ENCODE measurements around the gene FNBP1. TPM values are rescaled to one million over a fixed set of nuclear protein-coding genes. Genes with fewer than 3 reads are reported as not detected.

FNBP1 gene
- total and polyA plus RNA-seq, 7 experiments from 2014 or later: 138 to 207 (median 166) TPM

GRCh38 chr9:130053109-130053503, 10.1 kb upstream of the FNBP1 start:
- Histone ChIP-seq H3K36me3 (ENCODE audit: control insufficient read depth in 2 of 3, insufficient read depth in 3 of 3, low read length in 3 of 3) (peaks cover 0 to 8% (median 0%) of the 10 kb centered on the region in 3 experiments), H3K4me1 (ENCODE audit: control insufficient read depth in 2 of 2, insufficient read depth in 2 of 2, low read length in 2 of 2) (peaks cover 13% of the 10 kb centered on the region in 2 donors), H3K9me3 (ENCODE audit: control insufficient read depth in 2 of 3, low read length in 3 of 3) (no peaks in the 10 kb centered on the region), H3K27me3 (ENCODE audit: control insufficient read depth in 2 of 2, insufficient read depth in 2 of 2, low read length in 2 of 2) (no peaks in the 10 kb centered on the region), H3K4me3 (ENCODE audit: low read length) (peak overlapping the region; percentile 92), H3K27ac (ENCODE audit: low read depth, low read length) (peak overlapping the region; percentile 96)
- H3K9me3 Mint-ChIP-seq: no peaks in the 10 kb centered on the region
- H3K36me3 Mint-ChIP-seq: peaks cover 0 to 2% (median 2%) of the 10 kb centered on the region in 5 donors
- H3K4me1 Mint-ChIP-seq: peaks cover 6 to 39% (median 27%) of the 10 kb centered on the region in 7 donors
- peak overlapping the region; percentile 69 to 95 (median 90) for H3K27ac Mint-ChIP-seq
- ChIA-PET POLR2A (interaction anchor here (0.6 to 2.1 kb wide), 17 partner anchors 10 to 411 kb away, joined by 3 to 25 read pairs (median 4); partner anchors contain the start of genes ASB6, C9orf78, FNBP1 and USP20), CTCF (interaction anchor here (0.6 to 1.8 kb wide), 3 partner anchors 13 to 164 kb away, joined by 3 to 4 read pairs (median 3); no protein-coding TSS in a partner anchor)
- intact Hi-C loops (cut with micrococcal nuclease): loop anchor here (1.0 to 2.0 kb wide), 4 partner anchors 8 to 229 kb away; partner anchors contain the start of genes FNBP1 (in 1 of the 2) and TOR1A (in 1 of the 2)
- no peaks in the 10 kb centered on the region for H3K27me3 Mint-ChIP-seq
- ATAC-seq: no peak
- peak overlapping the region; percentile 90 to 96 (median 94) for H3K4me3 Mint-ChIP-seq
- no peak for DNase-seq

DNA sequence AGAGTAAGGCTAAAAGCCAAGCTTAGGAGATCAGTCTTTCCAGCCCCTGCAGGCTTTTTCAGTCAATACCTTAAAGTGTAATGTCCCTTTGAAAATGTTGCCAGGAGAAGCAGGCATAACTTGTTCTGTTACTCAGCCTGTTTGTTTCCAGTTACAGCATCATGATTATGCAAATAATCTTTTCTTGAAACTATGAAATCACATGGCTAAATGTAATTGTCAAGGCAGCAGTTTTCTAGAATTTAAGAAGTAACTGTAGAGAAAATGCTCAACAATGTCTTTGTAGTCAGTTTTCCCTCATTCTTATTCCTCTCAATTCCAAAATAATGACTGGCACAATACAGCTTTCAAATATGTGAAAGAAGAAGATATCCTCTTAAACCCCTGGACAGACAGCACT, 8.9 kb upstream of the FNBP1 start:
- H3K4me1 Mint-ChIP-seq: peaks cover 6 to 35% (median 24%) of the 10 kb centered on the region in 7 donors
- H3K4me3 Mint-ChIP-seq: peak overlapping the region in 9 of 10 donors; percentile 37 to 94 (median 66)
- Histone ChIP-seq H3K9me3 (ENCODE audit: control insufficient read depth in 2 of 3, low read length in 3 of 3) (no peaks in the 10 kb centered on the region), H3K36me3 (ENCODE audit: control insufficient read depth in 2 of 3, insufficient read depth in 3 of 3, low read length in 3 of 3) (peaks cover 0 to 8% (median 0%) of the 10 kb centered on the region in 3 experiments), H3K4me3 (ENCODE audit: low read length) (no peak overlapping the region), H3K27ac (ENCODE audit: low read depth, low read length) (no peak overlapping the region), H3K4me1 (ENCODE audit: control insufficient read depth in 2 of 2, insufficient read depth in 2 of 2, low read length in 2 of 2) (peaks cover 13% of the 10 kb centered on the region in 2 donors), H3K27me3 (ENCODE audit: control insufficient read depth in 2 of 2, insufficient read depth in 2 of 2, low read length in 2 of 2) (no peaks in the 10 kb centered on the region)
- intact Hi-C loops (cut with micrococcal nuclease): loop anchor here in 1 of 2 donors (2.0 kb wide), 1 partner anchor 13 kb away; no protein-coding TSS in a partner anchor
- no peaks in the 10 kb centered on the region for H3K9me3 Mint-ChIP-seq
- no peaks in the 10 kb centered on the region for H3K36me3 Mint-ChIP-seq
- peak overlapping the region in 8 of 9 donors; percentile 10 to 76 (median 72) for H3K27ac Mint-ChIP-seq
- DNase-seq: no peak
- H3K27me3 Mint-ChIP-seq: no peaks in the 10 kb centered on the region
- ChIA-PET CTCF (no interaction called here), POLR2A (interaction anchor here (0.5 to 1.9 kb wide), 5 partner anchors 13 to 123 kb away, joined by 3 to 4 read pairs (median 3); no protein-coding TSS in a partner anchor)
- no peak for ATAC-seq

DNA sequence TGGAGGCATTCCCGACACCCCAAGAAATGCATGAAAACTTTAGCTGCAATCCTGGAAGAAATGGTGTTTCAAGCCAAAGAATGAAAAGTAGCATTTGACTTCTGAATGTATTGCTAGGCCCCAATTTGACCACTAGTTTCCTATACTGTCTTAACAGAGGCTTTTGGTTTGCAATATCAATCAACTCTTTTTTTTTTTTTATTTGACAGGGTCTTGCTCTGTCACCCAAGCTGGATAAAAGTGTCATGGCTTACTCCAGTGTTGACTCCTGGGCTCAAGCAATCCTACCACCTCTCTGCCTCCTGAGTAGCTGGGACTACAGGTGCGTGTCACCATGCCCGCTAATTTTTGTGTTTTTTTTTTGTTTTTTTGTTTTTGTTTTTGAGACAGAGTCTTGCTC, 7.5 kb upstream of the FNBP1 start:
- H3K4me1 Mint-ChIP-seq: peaks cover 13 to 46% (median 33%) of the 10 kb centered on the region in 7 donors
- ATAC-seq: no peak

DNA sequence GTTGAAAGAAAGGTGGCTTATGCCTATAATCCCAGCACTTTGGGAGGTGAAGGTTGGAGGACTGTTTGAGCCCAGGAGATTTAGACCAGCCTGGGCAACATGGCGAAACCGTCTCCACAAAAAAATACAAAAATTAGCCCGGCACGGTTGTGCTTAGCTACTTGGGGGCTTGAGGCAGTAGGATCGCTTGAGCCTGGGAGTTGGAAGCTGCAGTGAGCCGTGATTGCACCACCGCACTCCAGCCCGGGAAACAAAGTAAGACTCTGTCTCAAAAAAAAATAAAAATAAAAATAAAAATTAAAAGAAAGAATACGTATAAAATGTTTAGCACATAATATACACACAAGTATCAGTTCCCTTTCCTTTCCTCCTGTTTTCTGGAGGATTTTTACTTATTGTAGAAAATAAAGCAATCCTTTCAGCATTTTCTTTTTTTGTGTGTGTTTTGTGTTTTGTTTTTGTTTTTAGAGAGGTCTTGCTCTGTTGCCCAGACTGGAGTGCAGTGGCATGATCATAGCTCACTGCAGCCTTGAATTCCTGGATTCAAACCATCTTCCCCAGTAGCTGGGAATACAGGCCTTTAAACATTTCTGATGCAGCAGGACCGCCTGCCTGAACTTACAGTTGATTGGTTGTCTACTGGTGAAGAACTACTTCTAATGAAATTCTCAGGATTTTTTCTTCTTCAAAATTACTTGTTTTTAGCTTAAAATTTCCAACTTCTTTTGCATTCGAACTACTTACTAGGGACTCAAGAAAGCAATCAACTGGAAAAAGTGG, 6.6 kb upstream of the FNBP1 start:
- no peak overlapping the region for H3K4me3 ChIP-seq (ENCODE audit: low read length)
- POLR2A ChIA-PET: interaction anchor here (0.6 to 1.6 kb wide), 3 partner anchors 8 to 215 kb away, joined by 3 to 7 read pairs (median 3); no protein-coding TSS in a partner anchor
- H3K4me1 Mint-ChIP-seq: peaks cover 19 to 49% (median 34%) of the 10 kb centered on the region in 7 donors
- CTCF ChIA-PET: no interaction called here
- intact Hi-C loops (cut with micrococcal nuclease): loop anchor here in 1 of 2 donors (10.0 kb wide), 2 partner anchors 935 to 1215 kb away; partner anchors contain the start of genes CRAT and PTPA
- H3K36me3 ChIP-seq (ENCODE audit: control insufficient read depth in 2 of 3, insufficient read depth in 3 of 3, low read length in 3 of 3): peaks cover 0 to 8% (median 0%) of the 10 kb centered on the region in 3 experiments
- no peaks in the 10 kb centered on the region for H3K9me3 Mint-ChIP-seq
- no peaks in the 10 kb centered on the region for H3K9me3 ChIP-seq (ENCODE audit: control insufficient read depth in 2 of 3, low read length in 3 of 3)
- H3K27ac Mint-ChIP-seq: peak overlapping the region in 7 of 9 donors; percentile 19 to 69 (median 45)
- H3K27ac ChIP-seq (ENCODE audit: low read depth, low read length): no peak overlapping the region
- DNase-seq (no peak), ATAC-seq (no peak)
- no peaks in the 10 kb centered on the region for H3K27me3 ChIP-seq (ENCODE audit: control insufficient read depth in 2 of 2, insufficient read depth in 2 of 2, low read length in 2 of 2)
- H3K27me3 Mint-ChIP-seq: no peaks in the 10 kb centered on the region
- no peak overlapping the region for H3K4me3 Mint-ChIP-seq
- peaks cover 17 to 21% of the 10 kb centered on the region in 2 donors for H3K4me1 ChIP-seq (ENCODE audit: control insufficient read depth in 2 of 2, insufficient read depth in 2 of 2, low read length in 2 of 2)
- no peaks in the 10 kb centered on the region for H3K36me3 Mint-ChIP-seq

More for the DNA sequence above, 7.5 kb upstream of the FNBP1 start:
- H3K4me1 ChIP-seq (ENCODE audit: control insufficient read depth in 2 of 2, insufficient read depth in 2 of 2, low read length in 2 of 2): peaks cover 15 to 18% of the 10 kb centered on the region in 2 donors
- intact Hi-C loops (cut with micrococcal nuclease): no loop called here
- no peaks in the 10 kb centered on the region for H3K36me3 Mint-ChIP-seq
- POLR2A ChIA-PET: interaction anchor here (0.6 to 1.9 kb wide), 6 partner anchors 9 to 216 kb away, joined by 3 to 7 read pairs (median 3); no protein-coding TSS in a partner anchor
- no peaks in the 10 kb centered on the region for H3K27me3 ChIP-seq (ENCODE audit: control insufficient read depth in 2 of 2, insufficient read depth in 2 of 2, low read length in 2 of 2)
- no peak overlapping the region for H3K27ac ChIP-seq (ENCODE audit: low read depth, low read length)
- CTCF ChIA-PET: no interaction called here
- peak overlapping the region in 8 of 9 donors; percentile 19 to 69 (median 54) for H3K27ac Mint-ChIP-seq
- DNase-seq: no peak
- peaks cover 0 to 8% (median 0%) of the 10 kb centered on the region in 3 experiments for H3K36me3 ChIP-seq (ENCODE audit: control insufficient read depth in 2 of 3, insufficient read depth in 3 of 3, low read length in 3 of 3)
- no peaks in the 10 kb centered on the region for H3K9me3 Mint-ChIP-seq
- no peaks in the 10 kb centered on the region for H3K27me3 Mint-ChIP-seq
- H3K4me3 Mint-ChIP-seq: peak overlapping the region in 1 of 10 donors; percentile 9
- no peaks in the 10 kb centered on the region for H3K9me3 ChIP-seq (ENCODE audit: control insufficient read depth in 2 of 3, low read length in 3 of 3)
- no peak overlapping the region for H3K4me3 ChIP-seq (ENCODE audit: low read length)

- H3K4me1 ChIP-seq (ENCODE audit: control insufficient read depth in 2 of 2, insufficient read depth in 2 of 2, low read length in 2 of 2): peaks cover 21 to 25% of the 10 kb centered on the region in 2 donors
- Mint-ChIP-seq H3K36me3 (peaks cover 0 to 12% (median 6%) of the 10 kb centered on the region in 5 donors), H3K27ac (peak overlapping the region; percentile 55 to 97 (median 87)), H3K4me1 (peaks cover 24 to 52% (median 44%) of the 10 kb centered on the region in 7 donors), H3K9me3 (peaks cover 0 to 9% (median 0%) of the 10 kb centered on the region in 11 donors), H3K4me3 (peak overlapping the region in 8 of 10 donors; percentile 67 to 100 (median 90)), H3K27me3 (peaks cover 0 to 5% (median 0%) of the 10 kb centered on the region in 5 donors)
- ChIA-PET CTCF (interaction anchor here (0.6 to 1.7 kb wide), 4 partner anchors 23 to 662 kb away, joined by 3 to 4 read pairs (median 4); no protein-coding TSS in a partner anchor), POLR2A (interaction anchor here (0.6 to 4.8 kb wide), 12 partner anchors 10 to 222 kb away, joined by 3 to 75 read pairs (median 4); partner anchors contain the start of genes C9orf78 and TOR1A)
- no peak for ATAC-seq
- no peak for DNase-seq
- intact Hi-C loops (cut with micrococcal nuclease): loop anchor here (1.0 to 10.0 kb wide), 3 partner anchors 7 to 1219 kb away; partner anchors contain the start of genes CRAT (in 1 of the 2), GPR107 (in 1 of the 2) and PTPA (in 1 of the 2)
- H3K36me3 ChIP-seq (ENCODE audit: control insufficient read depth in 2 of 3, insufficient read depth in 3 of 3, low read length in 3 of 3): peaks cover 0 to 12% (median 0%) of the 10 kb centered on the region in 3 experiments
- no peaks in the 10 kb centered on the region for H3K27me3 ChIP-seq (ENCODE audit: control insufficient read depth in 2 of 2, insufficient read depth in 2 of 2, low read length in 2 of 2)
- H3K9me3 ChIP-seq (ENCODE audit: control insufficient read depth in 2 of 3, low read length in 3 of 3): no peaks in the 10 kb centered on the region
- H3K4me3 ChIP-seq (ENCODE audit: low read length): no peak overlapping the region
- H3K27ac ChIP-seq (ENCODE audit: low read depth, low read length): no peak overlapping the region
These were observed 2.9 kb upstream of the FNBP1 start for GRCh38 chr9:130045725-130046450.

Data from naive thymus-derived CD4-positive, alpha-beta T cell (primary cell).